ENCODE results near the gene KCNG3.
"Not testable (repeated sequence)": the region's sequence is repeated elsewhere in the genome, so short reads cannot be mapped to it uniquely, and the experiment has no call there.

Gene KCNG3

GRCh38 chr2:42398052-42398451 is 95.7 kb downstream of the KCNG3 start:
- H3K27ac ChIP-seq (ENCODE audit: low read depth, low read length); H3K9me3 ChIP-seq (ENCODE audit: control insufficient read depth, insufficient read depth, low read length); H3K4me3 ChIP-seq (ENCODE audit: low read depth, low read length): not testable (repeated sequence)

GRCh38 chr2:42393320-42393719 is 100.5 kb downstream of the KCNG3 start:
- H3K9ac ChIP-seq (ENCODE audit: low read depth, low read length); H3K4me1 ChIP-seq (ENCODE audit: control insufficient read depth, insufficient read depth, low read length); H3K27me3 ChIP-seq (ENCODE audit: control insufficient read depth, insufficient read depth, low read length); H3K4me3 ChIP-seq (ENCODE audit: low read depth, low read length); H3K36me3 ChIP-seq (ENCODE audit: control insufficient read depth, insufficient read depth, low read length); H3K27ac ChIP-seq (ENCODE audit: low read depth, low read length); H3K9me3 ChIP-seq (ENCODE audit: control insufficient read depth, insufficient read depth, low read length): not testable (repeated sequence)

More at GRCh38 chr2:42398052-42398451, 95.7 kb downstream of the KCNG3 start:
- H3K27me3 ChIP-seq (ENCODE audit: control insufficient read depth, insufficient read depth, low read length); H3K9ac ChIP-seq (ENCODE audit: low read depth, low read length); H3K36me3 ChIP-seq (ENCODE audit: control insufficient read depth, insufficient read depth, low read length); H3K4me1 ChIP-seq (ENCODE audit: control insufficient read depth, insufficient read depth, low read length): not testable (repeated sequence)

GRCh38 chr2:42392191-42392590 is 101.6 kb downstream of the KCNG3 start:
- no peak overlapping the region for H3K27ac ChIP-seq (ENCODE audit: low read depth, low read length)
- no peaks in the 10 kb centered on the region for H3K27me3 ChIP-seq (ENCODE audit: control insufficient read depth, insufficient read depth, low read length)
- no peak overlapping the region for H3K4me3 ChIP-seq (ENCODE audit: low read depth, low read length)
- peaks cover 4% of the 10 kb centered on the region for H3K4me1 ChIP-seq (ENCODE audit: control insufficient read depth, insufficient read depth, low read length)
- 0 out of 2 replicates have a peak, but pooled peaks cover 8% of the 10 kb centered on the region for H3K36me3 ChIP-seq (ENCODE audit: control insufficient read depth, insufficient read depth, low read length)
- no peaks in the 10 kb centered on the region for H3K9me3 ChIP-seq (ENCODE audit: control insufficient read depth, insufficient read depth, low read length)
- H3K9ac ChIP-seq (ENCODE audit: low read depth, low read length) = no peak overlapping the region
